ENCODE results near the gene GALNTL6.
"Not testable (repeated sequence)": the region's sequence is repeated elsewhere in the genome, so short reads cannot be mapped to it uniquely, and the experiment has no call there.

Gene GALNTL6

GRCh38 chr4:172998527-172999469, 1185.6 kb downstream of the GALNTL6 start:
- DNase-seq, result no peak

GRCh38 chr4:173001571-173001970, 1188.4 kb downstream of the GALNTL6 start:
- DNase-seq, result no peak

GRCh38 chr4:173002830-173003561, 1189.8 kb downstream of the GALNTL6 start:
- DNase-seq, result no peak

- no peak for DNase-seq
Observed at GRCh38 chr4:173005912-173006633, 1192.9 kb downstream of the GALNTL6 start.

GRCh38 chr4:173008436-173008835, 1195.2 kb downstream of the GALNTL6 start:
- no peak for DNase-seq

GRCh38 chr4:173009129-173009823, 1196.1 kb downstream of the GALNTL6 start:
- DNase-seq, result no peak

- DNase-seq, result no peak
Observed at GRCh38 chr4:173012608-173013007, 1199.4 kb downstream of the GALNTL6 start.

GRCh38 chr4:173013232-173013930, 1200.2 kb downstream of the GALNTL6 start:
- peak in 1 of 2 experiments; percentile 26 for DNase-seq

- DNase-seq, result peak in 1 of 2 experiments; percentile 36
Observed at GRCh38 chr4:173014113-173014558, 1200.9 kb downstream of the GALNTL6 start.

GRCh38 chr4:173014836-173015235, 1201.6 kb downstream of the GALNTL6 start:
- no peak for DNase-seq

- no peak for DNase-seq
Observed at GRCh38 chr4:173017802-173018201, 1204.6 kb downstream of the GALNTL6 start.

- no peak for DNase-seq
Observed at GRCh38 chr4:173018446-173018845, 1205.2 kb downstream of the GALNTL6 start.

GRCh38 chr4:173019664-173020063, 1206.5 kb downstream of the GALNTL6 start:
- DNase-seq, result no peak

GRCh38 chr4:173021746-173022573, 1208.8 kb downstream of the GALNTL6 start:
- DNase-seq, result not testable (repeated sequence)

GRCh38 chr4:173024203-173024602, 1211.0 kb downstream of the GALNTL6 start:
- no peak for DNase-seq

- peak; percentile 23 to 67 for DNase-seq
Observed at GRCh38 chr4:173025131-173025530, 1211.9 kb downstream of the GALNTL6 start.

- no peak for DNase-seq
Observed at GRCh38 chr4:173037242-173037641, 1224.0 kb downstream of the GALNTL6 start.

GRCh38 chr4:173038192-173038896, 1225.1 kb downstream of the GALNTL6 start:
- DNase-seq, result no peak

- peak; percentile 73 to 80 for DNase-seq
Observed at GRCh38 chr4:173039617-173040577, 1226.7 kb downstream of the GALNTL6 start.
